DMS 273 (cell line): ENCODE results near the gene FBXL3.
A peak's percentile ranks its signal among the peaks of the same experiment; 100 is the strongest.

Source experiments
- DNase-seq: peaks from one replicate; lab custom pipeline; 2025; ENCODE audit not compliant: unreplicated experiment; lab: John Stamatoyannopoulos, UW

Gene FBXL3

DNA sequence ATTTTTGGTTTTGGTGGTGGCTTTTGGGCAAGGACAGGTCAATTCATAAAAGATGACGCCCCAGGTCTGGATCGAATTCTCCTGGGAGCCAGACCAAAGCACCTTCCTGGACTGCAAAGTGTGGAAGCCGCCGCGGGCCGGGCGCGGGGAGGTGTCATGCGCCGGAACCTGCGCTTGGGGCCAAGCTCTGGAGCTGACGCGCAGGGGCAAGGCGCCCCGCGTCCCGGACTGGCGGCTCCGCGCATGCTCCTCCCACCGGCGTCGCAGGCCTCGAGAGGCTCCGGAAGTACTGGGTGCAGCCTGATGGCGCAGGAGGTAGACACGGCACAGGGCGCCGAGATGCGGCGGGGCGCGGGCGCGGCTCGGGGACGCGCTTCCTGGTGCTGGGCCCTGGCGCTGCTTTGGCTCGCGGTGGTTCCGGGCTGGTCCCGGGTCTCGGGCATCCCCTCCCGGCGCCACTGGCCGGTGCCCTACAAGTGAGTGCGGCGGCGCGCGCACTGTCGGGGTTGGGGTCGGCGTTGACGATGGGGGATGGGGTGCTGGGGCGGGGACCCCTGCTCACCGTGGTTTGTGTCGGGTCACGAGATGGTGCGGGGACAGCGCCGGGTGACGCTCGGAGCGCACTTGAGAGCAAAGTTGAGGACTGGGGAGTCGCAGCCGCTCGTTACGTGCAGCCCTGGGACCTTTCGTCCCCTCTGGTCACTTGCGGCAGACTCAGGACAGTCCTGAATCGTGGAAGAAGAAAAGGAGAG is 35.0 kb downstream of the FBXL3 start, which contains the start of gene CLN5:
TSS of gene CLN5 (plus strand) at position 286 of the 752 bp plus-strand sequence. CDS start at position 304, 18 bp downstream.
- peak; percentile 94 for DNase-seq

DNA sequence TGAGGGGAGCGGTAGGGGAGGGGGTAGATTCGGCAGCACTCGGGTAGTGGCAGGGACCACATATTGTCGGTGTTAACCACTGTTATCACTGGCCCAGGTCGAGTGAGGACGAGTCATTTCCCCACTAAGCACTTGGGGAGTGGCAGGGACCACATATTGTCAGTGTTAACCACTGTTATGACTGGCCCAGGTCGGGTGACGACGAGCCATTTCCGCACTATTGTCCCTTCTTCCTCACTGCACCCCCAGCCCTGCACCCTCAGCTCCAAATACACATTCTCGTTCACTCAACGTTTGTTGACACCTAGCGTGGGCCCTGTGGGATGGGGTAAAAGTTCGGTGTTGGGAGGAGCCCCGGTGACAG is 35.5 kb downstream of the FBXL3 start:
- DNase-seq, result no peak

DNA sequence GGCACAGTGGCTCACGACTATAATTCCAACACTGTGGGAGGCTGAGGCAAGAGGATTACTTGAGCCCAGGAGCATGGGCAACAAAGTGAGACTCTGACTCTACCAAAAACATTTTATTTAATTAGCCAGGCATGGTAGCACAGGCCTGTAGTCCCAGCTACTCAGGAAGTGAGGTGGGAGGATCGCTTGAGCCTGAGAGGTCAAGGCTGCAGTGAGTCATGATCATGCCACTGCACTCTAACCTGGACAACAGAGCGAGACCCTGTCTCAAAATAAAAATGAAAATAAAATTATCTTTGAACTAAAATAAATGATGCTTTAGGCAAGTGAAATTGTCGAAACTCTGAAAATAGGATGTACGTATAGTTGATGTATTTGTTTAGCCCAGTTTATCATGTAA is 43.3 kb downstream of the FBXL3 start:
- DNase-seq, result no peak

DNA sequence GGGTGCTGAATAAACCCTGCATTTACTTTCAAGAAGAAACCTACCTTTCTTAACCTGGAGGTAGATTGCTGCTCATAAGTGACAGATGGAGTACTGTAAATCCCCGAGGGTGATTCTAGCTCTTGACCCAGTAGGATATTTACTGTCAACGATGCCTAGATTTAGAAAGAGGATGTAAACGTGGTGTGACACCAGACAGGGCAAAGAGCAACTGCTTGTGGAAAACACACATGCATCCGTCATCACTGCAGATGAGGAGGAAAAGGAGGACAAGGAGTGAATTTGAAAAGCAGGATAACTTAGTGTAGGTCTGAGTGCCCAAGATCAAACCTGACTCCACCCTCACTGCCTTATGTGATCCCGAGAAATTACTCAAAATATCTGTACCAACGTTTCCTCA is 44.9 kb downstream of the FBXL3 start:
- no peak for DNase-seq

DNA sequence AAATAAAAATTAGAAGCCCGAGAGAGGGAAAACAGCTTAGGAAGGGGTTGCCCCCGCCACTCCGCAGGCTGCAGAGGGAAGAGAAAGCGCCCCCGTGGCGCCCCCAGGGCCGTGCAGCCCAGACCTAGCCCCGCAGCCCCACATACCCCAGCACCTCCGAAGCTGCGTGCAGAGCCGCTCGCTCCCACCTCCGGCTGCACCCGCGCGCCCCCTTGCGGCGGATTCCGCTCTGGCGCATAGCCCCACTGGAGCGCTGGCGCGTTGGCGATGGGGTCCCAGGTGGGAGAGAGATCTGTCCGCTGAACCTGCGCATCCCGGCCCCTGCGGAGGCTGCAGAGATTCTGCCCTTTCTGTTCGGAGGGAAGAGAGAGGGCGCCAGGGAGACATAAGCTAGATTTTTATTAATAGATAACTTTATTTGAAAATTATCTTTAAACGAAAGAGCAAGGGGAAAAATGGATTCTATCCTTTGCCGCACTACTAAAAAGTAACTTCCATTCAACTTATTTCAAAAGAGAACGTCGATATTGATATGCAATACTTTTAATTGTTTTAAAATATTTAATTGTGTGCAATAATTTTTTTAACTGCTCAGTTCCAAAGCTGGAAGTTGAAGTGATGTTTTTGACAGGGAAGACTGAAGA is 46.8 kb downstream of the FBXL3 start:
- peak; percentile 89 for DNase-seq

DNA sequence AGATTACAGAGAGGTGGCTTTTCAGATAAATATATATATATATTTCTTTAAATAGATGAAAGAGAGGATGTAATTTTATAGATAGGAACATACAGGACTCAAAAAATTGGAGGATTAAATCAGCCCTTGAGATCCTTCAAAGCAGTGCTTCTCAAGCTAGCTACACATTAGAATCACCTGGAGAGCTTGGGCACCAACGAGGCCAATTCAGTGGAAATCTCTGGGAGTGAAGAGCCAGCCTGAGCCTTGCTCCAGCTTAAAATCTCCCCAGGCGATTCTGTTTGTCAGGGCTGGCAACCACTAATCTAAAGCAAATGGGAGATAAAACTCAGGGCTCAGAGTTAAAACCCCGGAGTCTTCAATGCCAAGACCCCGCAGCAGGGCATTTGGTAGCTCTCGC is 50.0 kb downstream of the FBXL3 start:
- peak; percentile 20 for DNase-seq

DNA sequence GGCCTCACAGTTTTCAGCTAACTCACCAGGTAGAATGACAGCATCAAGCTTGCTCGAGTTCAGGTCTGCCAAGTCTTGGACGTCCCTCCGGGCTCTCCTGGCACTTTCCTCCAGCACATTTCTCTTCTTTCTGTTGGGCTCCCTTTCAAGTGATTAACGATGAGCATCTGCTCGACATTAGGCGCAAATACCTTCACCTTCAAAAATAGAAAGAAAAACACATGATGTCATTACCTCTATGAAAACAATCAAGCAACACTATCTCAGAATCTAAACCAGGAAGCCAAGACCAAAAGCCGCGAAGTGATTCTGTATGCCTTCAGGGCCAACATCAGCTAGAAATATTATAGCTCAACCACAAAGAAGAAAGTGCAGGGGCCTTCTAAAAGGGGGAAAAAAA is 50.5 kb downstream of the FBXL3 start:
- DNase-seq, result peak; percentile 92

DNA sequence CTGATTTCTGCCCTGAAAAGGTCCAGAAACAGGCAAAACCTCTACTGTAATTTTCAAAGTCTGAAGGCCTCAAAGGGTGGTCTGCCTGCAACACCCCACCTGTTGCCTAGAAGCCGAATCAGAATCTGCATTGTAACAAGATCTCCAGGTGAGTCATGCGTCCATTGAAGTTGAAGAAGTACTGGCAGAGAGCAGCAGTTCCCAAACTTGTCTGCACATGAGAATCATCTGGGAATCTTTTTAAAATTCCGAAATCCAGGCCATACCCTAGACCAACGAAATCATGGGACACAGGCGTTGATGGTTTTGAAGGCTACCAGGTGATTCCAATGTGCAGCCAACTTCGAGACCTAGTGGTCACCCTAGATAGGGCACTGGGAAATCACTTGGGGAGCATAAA is 51.1 kb downstream of the FBXL3 start:
- peak; percentile 23 for DNase-seq

DNA sequence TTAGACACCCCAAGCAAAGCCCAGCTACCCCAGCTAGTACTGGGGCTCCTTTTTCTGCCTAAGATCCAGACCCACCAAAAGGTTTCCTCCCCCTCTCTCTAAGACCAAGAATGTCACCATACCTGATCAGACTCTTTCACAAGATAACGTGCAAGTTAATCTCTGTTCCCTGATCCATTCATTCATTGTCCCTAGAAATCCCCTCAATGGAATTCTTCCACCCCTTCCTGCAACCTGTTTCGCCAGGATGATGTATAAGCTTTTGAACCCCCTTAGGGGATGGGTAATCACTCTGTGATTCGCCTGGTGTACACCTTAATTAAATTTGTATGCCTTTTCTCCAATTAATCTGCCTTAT is 52.4 kb downstream of the FBXL3 start:
- DNase-seq, result no peak

DNA sequence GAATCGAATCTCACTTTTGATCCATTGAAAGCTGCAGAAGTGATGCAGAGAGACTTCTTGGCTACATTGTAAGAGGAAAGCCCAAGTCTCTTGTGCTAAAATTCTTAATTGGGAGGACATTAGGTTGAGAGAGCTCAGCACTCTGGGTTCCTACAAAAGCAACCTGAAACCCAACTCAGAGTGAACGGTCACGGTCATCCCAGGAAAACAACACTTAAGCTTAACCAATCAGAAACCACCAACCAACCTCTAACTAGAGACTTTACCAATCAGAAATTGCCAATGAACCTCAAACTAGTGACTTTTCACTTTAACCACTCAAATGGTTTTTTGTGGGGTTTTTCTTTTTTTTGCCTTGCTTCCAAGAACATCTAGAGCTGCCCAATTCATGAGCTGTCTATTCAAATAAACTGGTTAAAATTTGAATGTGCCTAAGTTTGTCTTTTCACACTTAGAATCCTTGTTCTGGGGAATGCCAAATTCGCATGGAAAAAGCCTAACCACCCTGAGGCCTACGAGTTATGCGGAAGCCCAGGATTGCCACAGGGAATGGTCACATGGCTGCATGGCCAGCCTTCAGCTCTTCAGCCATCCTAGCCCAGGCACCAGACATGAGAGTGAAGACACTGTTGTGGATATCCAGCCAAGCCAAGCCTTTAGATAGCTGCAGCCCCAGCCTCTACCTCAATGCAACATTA is 52.9 kb downstream of the FBXL3 start:
- DNase-seq, result no peak

DNA sequence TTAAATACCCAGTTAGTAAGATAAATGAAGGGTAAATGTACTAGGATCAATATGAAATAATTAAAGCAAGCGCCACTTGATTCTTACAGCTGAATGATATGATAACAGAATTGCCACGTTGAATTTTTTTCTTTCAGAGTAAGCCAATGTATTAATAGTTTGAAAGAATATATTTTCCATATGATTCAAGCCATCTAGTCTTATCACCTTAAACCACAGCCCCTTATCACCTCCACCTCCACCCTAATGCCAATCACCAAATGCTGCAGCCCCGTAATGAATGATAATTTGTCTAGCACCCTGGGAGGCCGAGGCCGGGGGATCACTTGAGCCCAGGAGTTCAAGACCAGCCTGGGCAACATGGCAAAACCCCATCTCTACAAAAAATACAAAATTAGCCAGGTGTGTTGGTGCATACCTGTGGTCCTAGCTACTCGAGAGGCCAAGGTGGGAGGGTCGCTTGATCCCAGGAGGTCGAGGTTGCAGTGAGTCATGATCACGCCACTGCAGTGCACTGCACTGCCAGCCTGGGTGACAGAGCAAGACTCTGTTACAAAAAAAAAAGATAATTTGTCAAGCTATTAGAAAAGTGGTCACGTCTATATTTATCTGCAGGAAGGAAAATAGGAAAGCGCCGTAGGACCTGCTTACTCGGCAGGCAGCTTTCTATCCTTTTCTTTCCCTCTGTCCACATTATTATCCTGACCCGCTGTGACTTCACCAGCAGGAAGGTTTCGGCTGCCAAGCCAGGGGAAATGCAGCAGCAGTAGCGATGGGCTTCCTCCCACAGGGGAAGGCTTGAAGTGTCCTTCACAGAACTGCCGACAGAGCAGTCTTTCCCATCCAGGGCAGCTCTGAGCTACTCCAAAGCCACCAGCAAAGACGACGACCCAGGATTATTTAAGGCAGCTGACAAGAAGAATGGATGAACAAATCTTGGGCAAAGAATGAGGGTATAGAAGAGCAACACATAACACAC is 54.8 kb downstream of the FBXL3 start:
- no peak for DNase-seq

DNA sequence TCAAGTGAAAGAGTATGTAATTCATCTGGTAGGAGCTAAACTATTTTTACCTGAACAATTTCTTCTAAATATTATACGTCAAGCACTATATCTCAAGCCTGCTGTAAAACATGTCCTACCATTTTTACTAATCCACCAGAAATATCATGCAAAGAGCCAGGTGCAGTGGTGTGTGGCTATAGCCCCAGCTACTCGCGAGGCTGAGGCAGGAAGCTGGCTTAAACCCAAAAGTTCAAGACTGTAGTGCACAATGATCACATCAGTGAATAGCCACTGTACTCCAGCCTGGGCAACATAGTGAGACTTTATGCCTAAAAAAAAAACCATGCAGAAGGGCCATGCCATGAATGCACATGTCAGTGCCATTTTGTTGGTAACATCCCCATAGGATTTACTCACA is 55.7 kb downstream of the FBXL3 start:
- DNase-seq, result peak; percentile 13

DNA sequence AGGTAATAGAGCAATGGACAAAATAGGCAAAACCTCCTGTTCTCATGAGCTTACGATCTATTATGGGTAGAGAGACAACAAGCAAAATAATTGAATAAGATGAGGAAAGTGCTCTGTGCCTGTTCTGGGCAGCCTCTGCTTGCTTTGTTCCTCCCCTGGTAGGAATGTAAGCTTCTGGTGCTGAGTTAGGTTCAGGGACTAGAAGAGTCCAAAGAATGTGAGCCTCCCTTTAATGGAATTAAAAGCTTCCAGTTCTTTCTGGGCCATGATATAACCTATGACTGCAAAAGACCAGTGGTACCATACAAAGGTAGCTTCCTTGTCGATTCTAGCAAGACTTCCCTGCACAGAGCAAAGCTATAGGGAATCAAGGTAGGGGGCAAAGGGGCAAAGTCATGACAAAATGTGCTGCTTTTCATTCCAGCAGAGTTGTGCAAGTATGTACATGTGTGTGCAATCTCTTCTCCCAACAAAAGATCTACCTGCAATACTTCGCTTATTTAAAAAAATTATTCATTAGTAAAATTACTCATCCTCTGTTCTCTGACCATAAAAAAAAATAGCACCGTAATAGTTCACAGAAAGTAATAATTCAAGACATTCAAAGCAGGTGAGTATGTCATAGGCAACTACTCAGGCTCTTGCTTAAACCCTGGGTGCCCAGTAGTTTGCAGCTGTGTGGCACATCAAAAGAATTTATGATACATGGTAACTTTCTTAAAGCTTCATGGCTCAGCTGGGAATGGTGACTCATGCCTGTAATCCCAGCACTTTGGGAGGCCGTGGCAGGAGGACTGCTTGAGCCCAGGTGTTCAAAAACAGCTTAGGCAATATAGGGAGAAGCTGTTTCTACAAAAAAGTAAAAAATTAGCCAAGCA is 57.2 kb downstream of the FBXL3 start:
- DNase-seq, result peak; percentile 29

DNA sequence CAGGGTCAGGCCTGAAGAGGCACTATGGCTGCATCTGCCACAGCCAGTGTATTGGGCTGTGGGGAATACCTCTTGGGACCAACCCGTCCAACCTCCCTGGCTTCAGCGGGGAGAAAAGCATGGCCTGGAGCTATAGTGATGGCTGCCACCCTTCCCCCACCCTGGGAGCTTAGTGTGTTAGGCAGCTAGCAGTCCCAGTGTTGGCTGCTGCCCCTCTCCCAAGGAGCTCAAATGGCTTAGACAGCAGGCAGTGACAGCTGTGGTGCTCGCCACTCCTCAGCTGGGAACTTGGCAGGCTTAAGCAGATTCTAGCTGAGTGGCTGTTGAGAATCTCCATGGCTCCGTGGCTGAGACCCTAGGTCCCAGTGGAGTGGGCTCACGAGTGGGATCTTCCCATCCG is 58.9 kb downstream of the FBXL3 start:
- peak; percentile 95 for DNase-seq

DNA sequence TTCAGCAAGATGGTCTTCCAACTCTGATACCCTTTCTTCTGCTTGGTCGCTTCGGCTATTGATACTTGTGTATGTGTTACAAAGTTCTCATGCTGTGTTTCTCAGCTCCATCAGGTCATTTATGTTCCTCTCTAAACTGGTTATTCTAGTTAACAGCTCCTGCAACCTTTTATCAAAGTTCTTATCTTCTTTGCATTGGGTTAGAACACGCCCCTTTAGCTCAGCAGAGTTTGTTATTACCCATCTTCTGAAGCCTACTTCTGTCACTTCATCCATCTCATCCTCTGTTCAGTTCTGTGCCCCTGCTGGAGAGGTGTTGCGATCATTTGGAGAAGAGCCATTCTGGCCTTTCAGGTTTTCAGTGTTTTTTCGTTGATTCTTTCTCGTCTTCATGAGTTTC is 59.9 kb downstream of the FBXL3 start:
- peak; percentile 9 for DNase-seq

DNA sequence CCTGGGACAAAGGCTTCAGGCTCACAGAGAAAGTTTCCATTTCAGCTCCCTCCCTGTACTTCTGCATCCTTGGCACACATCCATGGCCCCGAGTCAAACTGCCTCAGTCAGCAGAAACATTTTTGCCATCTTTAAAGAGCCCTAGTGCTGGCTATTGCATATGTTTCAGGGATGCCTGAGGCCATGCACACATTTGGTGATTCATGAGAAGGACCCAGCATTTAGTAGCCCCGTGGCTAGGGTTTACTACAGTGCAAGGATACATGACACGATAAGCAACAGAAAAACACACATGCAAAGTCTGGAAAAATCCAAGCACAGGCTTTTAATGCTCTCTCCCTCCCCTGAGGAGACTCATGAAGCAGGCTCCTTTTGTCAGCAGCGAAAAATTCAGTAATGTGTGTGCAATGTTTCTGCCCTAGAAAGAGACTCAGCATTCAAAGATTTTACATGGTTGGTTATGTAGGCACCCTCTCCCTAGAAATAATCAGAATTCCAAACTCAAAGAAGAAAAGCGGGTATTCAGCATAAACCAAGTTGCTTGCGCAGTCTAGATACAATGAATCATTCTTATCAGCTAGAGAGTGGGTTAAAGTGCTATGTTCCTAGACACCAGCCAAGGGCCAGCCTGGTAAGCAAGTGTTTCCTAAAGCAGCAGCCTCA is 61.1 kb downstream of the FBXL3 start:
- DNase-seq, result peak; percentile 64

DNA sequence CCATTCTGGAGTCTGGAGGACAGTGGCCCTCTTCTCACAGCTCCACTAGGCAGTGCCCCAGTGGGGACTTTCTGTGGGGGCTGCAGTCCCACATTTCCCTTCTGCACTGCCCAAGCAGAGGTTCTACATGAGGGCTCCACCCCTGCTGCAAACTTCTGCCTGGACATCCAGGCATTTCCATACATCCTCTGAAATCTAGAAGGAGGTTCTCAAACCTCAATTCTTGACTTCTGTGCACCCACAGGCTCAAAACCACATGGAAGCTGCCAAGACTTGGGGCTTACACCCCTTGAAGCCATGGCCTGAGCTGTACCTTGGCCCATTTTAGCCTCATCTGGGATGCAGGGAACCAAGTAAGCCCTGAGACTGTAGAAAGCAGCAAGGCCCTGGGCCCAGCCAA is 67.2 kb downstream of the FBXL3 start:
- peak; percentile 19 for DNase-seq

DNA sequence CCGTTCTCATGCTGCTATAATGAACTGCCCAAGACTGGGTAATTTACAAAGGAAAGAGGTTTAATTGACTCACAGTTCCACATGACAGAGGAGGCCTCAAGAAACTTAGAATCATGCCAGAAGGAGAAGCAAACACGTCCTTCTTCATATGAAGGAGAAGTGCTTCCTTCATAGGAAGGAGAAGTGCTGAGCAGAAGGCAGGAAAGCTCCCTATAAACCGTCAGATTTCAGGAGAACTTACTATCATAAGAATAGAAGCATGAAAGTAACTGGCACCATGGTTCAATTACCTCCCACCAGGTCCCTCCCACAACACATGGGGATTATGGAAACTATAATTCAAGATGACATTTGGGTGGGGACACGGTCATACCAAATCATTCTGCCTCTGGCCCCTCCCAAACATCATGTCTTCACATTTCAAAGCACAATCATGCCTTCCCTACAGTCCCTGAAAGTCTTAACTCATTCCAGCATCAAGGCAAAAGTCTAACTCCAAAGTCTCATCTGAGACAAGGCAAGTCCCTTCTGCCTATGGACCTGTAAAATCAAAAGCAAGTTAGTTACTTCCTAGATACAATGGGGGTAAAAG is 68.0 kb downstream of the FBXL3 start:
- no peak for DNase-seq

DNA sequence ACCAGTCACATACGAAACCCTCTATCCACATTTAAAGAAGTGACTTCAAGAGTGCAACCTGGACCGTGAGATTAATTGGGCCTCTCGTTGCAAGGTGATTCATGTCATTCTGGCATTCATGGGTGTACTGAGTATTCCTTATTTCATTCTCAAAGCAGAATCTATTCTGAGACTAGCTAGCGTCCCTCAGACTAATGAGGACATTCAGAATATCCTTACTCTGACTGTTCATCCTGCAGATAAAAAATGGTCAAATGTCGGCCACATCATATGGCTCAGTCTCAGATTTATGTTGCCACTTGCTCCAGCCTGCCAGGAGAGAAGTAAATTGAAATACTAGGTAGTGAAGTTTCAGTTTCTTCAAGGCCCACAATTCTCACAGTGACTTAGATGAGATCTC is 71.3 kb downstream of the FBXL3 start:
- DNase-seq, result no peak
